Epithelial cell of proximal tubule (primary cell): Measurements from ENCODE around the gene NEK10. TPM values are rescaled to one million over a fixed set of nuclear protein-coding genes. Genes with fewer than 3 reads are reported as not detected.

Source experiments
- DNase-seq: peaks from one replicate; pipeline ENCODE4 v3.0.0-alpha.2; 2011; ENCODE audit warnings: low read depth
- H3K4me3 ChIP-seq: 2 replicates; pipeline ENCODE4 v1.5.1; 2011; ENCODE audit warnings: low read depth, mild to moderate bottlenecking, low read length
- CTCF ChIP-seq: conservative IDR thresholded peaks from 2 replicates; pipeline ENCODE4 v1.5.1; 2012; ENCODE audit warnings: low read depth, mild to moderate bottlenecking, low read length
- total RNA-seq: library from RNA; depleted of rRNA; stranded (reverse); fragments of >200 nt; gene quantifications from 2 replicates; pipeline ENCODE4 v1.2.3, GENCODE V29; 2015

NEK10 gene
- total RNA-seq, 1 donor from 2014 or later, result 0.06 TPM

- DNase-seq, result no peak
- no peak overlapping the region for H3K4me3 ChIP-seq
- no peak for TF ChIP-seq CTCF
Observed at GRCh38 chr3:27244374-27244773, 124.8 kb downstream of the NEK10 start.

DNA sequence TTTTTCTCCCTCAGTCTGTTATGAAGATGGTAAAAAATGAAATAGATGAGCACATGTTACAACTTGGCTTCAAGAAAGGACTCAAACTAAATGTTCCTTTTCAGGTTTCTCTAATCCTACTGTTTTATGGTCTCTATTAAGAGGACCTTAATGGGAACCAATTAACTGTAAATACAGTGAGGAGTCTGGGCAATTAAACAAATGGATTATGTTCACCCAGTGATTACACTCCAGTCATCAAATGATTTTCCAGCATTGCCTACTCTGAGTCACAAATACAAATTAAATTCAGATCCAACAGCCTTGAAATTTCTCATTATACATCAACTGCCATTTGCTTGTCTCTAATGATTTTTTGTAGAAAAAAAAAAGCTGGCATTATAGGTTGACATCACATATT is 129.2 kb downstream of the NEK10 start:
- no peak for TF ChIP-seq CTCF
- DNase-seq, result no peak
- no peak overlapping the region for H3K4me3 ChIP-seq

DNA sequence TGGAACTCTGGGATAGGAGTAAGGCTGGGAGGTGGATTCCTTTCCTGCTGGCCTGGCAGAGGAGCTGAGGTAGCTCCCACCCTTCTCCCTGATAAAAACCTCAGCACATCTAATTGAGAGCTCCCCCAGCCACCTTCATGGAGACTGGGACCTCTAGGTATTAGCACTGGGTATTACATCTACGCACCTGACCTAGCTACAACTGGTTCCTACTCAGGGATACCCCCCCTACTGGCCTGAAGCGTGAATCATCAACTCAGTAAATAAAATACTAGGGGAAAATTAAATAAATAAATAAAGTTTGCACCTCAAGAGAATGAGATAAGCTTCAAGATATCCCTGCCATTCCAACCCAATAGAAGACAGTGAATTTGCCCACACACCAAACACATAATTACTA is 140.4 kb downstream of the NEK10 start:
- no peak overlapping the region for H3K4me3 ChIP-seq
- no peak for DNase-seq
- peak; percentile 39 for TF ChIP-seq CTCF

DNA sequence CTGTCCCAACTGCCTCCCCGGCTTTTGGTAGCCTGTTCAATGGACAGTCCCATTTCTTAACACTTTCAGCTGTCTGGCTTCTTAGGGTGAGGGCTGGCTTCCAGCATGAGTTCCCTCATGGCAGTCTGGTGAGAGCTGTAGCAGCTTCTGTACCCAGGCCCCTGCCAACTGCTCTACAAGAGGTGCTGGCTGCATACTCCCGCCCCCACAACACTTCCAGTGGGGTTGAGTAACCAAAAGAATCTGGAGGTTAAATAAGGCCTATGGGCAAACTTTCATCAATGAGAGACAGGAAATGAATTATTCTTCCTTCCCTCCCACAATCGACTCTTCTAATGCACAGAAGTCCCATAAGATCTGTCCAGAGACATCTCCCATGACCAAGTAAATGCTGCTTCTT is 145.0 kb downstream of the NEK10 start:
- TF ChIP-seq CTCF, result no peak
- no peak overlapping the region for H3K4me3 ChIP-seq
- DNase-seq, result no peak

GRCh38 chr3:27221264-27221932 is 147.8 kb downstream of the NEK10 start:
- no peak for DNase-seq
- no peak for TF ChIP-seq CTCF
- H3K4me3 ChIP-seq, result no peak overlapping the region

DNA sequence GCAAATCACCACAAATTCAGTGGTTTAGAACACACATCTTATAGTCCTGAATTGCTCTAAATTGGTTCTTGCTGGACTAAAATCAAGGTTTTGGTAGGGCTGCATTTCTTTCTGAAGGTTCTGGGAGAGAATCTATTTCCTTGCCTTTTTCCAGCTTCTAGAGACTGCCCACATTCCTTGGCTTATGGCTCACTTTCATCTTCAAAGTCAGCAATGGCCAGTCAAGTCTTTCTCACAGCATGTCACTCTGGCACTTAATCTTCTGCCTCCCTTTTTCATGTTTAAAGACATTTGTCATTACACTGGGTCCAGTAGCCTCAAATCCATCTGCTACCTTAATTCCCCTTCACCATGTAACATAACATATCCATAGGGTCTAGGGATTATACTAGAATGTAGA is 149.0 kb downstream of the NEK10 start:
- no peak for TF ChIP-seq CTCF
- H3K4me3 ChIP-seq, result no peak overlapping the region
- DNase-seq, result no peak

GRCh38 chr3:27219127-27219845 is 149.9 kb downstream of the NEK10 start:
- no peak for TF ChIP-seq CTCF
- DNase-seq, result no peak
- H3K4me3 ChIP-seq, result no peak overlapping the region
